Astrocyte of the spinal cord (primary cell): Measurements from ENCODE around the gene FAM50A.

ENCODE experiments used
- DNase-seq: peaks from one replicate; pipeline ENCODE4 v3.0.0; 2011; ENCODE audit warnings: low read depth, low spot score
- H3K4me3 ChIP-seq: 2 replicates; pipeline ENCODE4 v1.5.1; 2011; ENCODE audit warnings: low read depth, mild to moderate bottlenecking, low read length, moderate library complexity
- CTCF ChIP-seq: IDR thresholded peaks from 2 replicates; pipeline ENCODE4 v1.5.1; 2012; ENCODE audit warnings: low read depth, mild to moderate bottlenecking, low read length, inconsistent platforms
- in situ Hi-C: cut with HindIII; loops from 2 replicates; pipeline ENCODE4 v1.10.0; 2017; ENCODE audit warnings: low sequenced_read_pairs

FAM50A gene

GRCh38 chrX:154428176-154429171, 15.5 kb upstream of the FAM50A start, which contains the start of gene ATP6AP1:
TSS of gene ATP6AP1 (plus strand) at chrX:154428677. CDS start at chrX:154428693, 16 bp downstream.
- TF ChIP-seq CTCF, result no peak
- H3K4me3 ChIP-seq, result peak within 1 kb of the TSS; percentile 63
- in situ Hi-C loops, result no loop called here
- peak; percentile 94 for DNase-seq

DNA sequence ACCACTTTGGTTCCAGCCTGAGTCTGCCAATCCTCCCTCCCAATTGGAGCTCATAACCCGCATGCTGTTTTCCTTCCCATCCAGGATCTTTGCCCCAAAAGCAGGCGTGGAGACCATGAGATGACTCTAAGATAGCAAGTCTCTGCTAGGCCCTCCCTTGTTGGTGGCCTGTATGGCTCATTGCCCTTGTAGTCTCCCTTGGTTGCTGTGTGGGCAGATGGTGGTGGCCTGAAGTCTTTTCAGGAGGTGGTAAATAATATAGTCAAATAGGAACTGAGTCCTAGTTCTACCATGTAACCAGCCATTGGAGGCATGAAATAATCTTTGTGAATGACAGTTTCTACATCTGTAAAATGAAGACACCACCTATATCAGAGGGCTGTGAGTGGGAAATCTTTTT, 14.2 kb upstream of the FAM50A start:
- no peak for TF ChIP-seq CTCF
- in situ Hi-C loops, result no loop called here
- no peak overlapping the region for H3K4me3 ChIP-seq
- no peak for DNase-seq

GRCh38 chrX:154430479-154430878, 13.5 kb upstream of the FAM50A start:
- no peak for DNase-seq
- in situ Hi-C loops, result no loop called here
- H3K4me3 ChIP-seq, result no peak overlapping the region
- TF ChIP-seq CTCF, result no peak

GRCh38 chrX:154430916-154431315, 13.0 kb upstream of the FAM50A start:
- in situ Hi-C loops, result no loop called here
- no peak overlapping the region for H3K4me3 ChIP-seq
- TF ChIP-seq CTCF, result no peak
- no peak for DNase-seq

- TF ChIP-seq CTCF, result no peak
- in situ Hi-C loops, result no loop called here
- no peak overlapping the region for H3K4me3 ChIP-seq
- DNase-seq, result no peak
Measured at GRCh38 chrX:154431341-154431740, 12.6 kb upstream of the FAM50A start.

GRCh38 chrX:154432210-154432609, 11.7 kb upstream of the FAM50A start:
- in situ Hi-C loops, result no loop called here
- no peak overlapping the region for H3K4me3 ChIP-seq
- DNase-seq, result no peak
- no peak for TF ChIP-seq CTCF
